Peyer's patch (tissue), 4 donors: ENCODE data around the gene FAM83F.

ENCODE experiments used
- POLR2A ChIP-seq, 2 donors: fragments of 450-650 bp; IDR thresholded peaks; one replicate each; pipeline ENCODE4 v1.5.1; 2017; ENCODE audit warnings: antibody characterized with exemption in 2 of 2, mild to moderate bottlenecking in 2 of 2, moderate library complexity in 2 of 2
- TF ChIP-seq, protein P1 (sequence below), 6 experiments: fragments of 450-650 bp in 4 of 6; fragments of 200-600 bp in 2 of 6; sonication (generic) in 1 of 6; IDR thresholded peaks; one replicate each; pipeline ENCODE4 v1.5.1; 2017 to 2019; ENCODE audit warnings: antibody characterized with exemption in 6 of 6, mild to moderate bottlenecking in 3 of 6, moderate library complexity in 1 of 6

- TF ChIP-seq, protein P1, sequence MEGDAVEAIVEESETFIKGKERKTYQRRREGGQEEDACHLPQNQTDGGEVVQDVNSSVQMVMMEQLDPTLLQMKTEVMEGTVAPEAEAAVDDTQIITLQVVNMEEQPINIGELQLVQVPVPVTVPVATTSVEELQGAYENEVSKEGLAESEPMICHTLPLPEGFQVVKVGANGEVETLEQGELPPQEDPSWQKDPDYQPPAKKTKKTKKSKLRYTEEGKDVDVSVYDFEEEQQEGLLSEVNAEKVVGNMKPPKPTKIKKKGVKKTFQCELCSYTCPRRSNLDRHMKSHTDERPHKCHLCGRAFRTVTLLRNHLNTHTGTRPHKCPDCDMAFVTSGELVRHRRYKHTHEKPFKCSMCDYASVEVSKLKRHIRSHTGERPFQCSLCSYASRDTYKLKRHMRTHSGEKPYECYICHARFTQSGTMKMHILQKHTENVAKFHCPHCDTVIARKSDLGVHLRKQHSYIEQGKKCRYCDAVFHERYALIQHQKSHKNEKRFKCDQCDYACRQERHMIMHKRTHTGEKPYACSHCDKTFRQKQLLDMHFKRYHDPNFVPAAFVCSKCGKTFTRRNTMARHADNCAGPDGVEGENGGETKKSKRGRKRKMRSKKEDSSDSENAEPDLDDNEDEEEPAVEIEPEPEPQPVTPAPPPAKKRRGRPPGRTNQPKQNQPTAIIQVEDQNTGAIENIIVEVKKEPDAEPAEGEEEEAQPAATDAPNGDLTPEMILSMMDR (IDR thresholded peaks at IDR 0.05) = no peak
- TF ChIP-seq POLR2A (IDR thresholded peaks at IDR 0.05) = no peak
These were observed 48.6 kb upstream of the FAM83F start for GRCh38 chr22:39946126-39946502.
